ENCODE measurements around the gene LRG1.
A peak's percentile ranks its signal among the peaks of the same experiment; 100 is the strongest.
"Not testable (repeated sequence)": the region's sequence is repeated elsewhere in the genome, so short reads cannot be mapped to it uniquely, and the experiment has no call there.

The LRG1 gene

GRCh38 chr19:4575267-4576015 is 35.6 kb upstream of the LRG1 start:
- DNase-seq: no peak

GRCh38 chr19:4573682-4574081 is 33.8 kb upstream of the LRG1 start:
- no peak for DNase-seq

- DNase-seq: no peak
Measured at GRCh38 chr19:4571305-4571917, 31.6 kb upstream of the LRG1 start.

GRCh38 chr19:4570916-4571304 is 31.1 kb upstream of the LRG1 start:
- DNase-seq: no peak

DNA sequence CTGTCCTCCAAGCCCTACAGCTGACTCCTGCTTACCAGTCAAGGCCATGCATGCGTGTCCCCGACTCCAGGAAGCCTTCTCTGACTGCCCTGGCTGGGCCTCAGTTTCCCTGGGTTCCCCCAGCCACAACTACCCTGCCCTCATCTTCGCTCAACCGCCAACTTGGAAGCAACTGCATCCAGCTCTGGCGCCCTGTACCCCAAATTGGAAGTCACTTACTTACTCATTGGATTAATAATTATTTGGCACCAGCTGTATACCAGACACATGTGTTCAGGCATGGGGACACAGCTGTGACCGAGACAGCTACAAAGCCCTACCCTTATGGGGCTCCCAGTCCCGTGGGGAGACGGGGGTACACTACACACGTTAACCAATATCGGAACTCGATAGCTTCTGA is 30.6 kb upstream of the LRG1 start:
- no peak for DNase-seq

DNA sequence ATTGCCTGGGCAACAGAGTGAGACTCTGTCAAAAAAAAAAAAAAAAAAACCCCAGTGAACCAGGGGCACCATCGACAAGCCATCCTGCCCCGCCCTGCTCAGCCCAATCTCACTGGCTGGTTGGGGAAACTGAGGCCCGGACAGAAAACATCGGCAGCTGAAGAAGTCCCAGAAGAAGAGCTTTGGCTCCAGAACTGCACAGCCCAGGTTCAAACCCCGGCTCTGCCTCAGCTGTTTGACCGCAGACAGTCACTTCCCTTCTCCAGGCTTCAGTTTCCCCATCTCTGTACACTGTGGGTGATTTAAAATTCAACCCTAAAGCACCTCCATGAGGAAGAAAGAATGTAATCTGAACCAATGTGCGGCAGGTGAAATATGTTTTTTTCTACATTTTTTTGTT is 29.1 kb upstream of the LRG1 start:
- no peak for DNase-seq

DNA sequence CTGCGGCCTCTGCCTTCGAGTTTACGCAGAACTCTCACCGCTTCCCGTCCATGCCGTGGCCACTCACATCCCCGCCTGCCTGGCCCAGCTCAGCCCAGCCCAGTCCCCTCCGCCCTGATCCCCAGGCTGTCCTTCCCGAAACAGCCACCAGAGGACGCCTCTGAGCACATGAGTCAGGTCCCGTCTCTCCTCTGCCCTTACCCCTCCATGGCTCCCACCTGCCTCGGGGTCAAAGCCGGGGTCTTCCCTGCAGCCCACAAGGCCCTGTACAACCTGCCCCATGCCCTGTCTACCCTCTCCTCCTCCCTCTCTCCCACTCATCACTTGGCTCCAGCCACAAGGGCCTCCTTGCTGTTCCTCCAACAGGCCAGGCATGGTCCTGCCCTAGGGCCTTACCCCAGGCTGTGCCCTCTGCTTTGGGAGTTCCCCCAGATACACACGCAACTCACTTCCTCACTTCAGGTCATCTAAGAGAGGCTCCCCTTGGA is 27.8 kb upstream of the LRG1 start:
- peak; percentile 85 for DNase-seq

DNA sequence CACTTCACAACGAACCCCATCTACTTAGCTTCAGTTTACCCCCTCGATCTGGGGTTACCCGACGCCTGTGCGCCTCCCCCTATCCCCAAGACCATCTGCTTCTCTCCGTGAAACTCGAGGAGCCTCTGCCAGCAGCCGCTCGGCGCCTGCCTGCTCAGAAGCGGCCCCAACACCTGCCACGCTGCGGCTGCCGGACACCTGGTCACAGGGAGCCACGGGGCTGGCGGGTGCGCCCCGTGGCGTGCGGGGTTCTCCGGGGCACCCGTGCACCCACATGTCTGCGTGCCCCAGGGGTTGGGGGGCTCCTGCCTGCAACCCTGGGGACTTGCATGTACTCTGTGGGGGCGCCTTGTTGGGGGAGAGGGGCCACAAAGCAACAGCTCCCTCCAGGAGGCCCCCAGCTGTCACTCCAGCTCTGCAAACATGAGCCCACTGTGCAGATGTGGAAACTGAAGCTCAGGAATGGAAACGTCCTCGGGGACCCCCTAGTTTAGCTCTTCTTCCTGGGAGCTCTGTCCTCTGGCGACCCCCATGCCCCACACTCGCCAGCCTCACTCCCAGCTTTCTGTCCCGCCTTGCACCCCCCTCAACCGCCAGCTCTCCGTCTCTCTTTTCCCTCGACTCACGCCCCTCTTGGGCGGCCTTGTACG is 26.7 kb upstream of the LRG1 start:
- DNase-seq: no peak

GRCh38 chr19:4563562-4563961 is 23.7 kb upstream of the LRG1 start:
- DNase-seq: not testable (repeated sequence)

GRCh38 chr19:4562085-4562484 is 22.2 kb upstream of the LRG1 start:
- not testable (repeated sequence) for DNase-seq

GRCh38 chr19:4559569-4559968 is 19.7 kb upstream of the LRG1 start, which contains the start of gene SEMA6B:
Gene SEMA6B, minus strand, starts transcription at chr19:4559684. Its CDS starts 1,227 bp downstream, at chr19:4558457.
- no peak for DNase-seq

- peak; percentile 76 for DNase-seq
Measured at GRCh38 chr19:4557971-4558941, 18.4 kb upstream of the LRG1 start.

- no peak for DNase-seq
Measured at GRCh38 chr19:4557144-4557970, 17.5 kb upstream of the LRG1 start.

DNA sequence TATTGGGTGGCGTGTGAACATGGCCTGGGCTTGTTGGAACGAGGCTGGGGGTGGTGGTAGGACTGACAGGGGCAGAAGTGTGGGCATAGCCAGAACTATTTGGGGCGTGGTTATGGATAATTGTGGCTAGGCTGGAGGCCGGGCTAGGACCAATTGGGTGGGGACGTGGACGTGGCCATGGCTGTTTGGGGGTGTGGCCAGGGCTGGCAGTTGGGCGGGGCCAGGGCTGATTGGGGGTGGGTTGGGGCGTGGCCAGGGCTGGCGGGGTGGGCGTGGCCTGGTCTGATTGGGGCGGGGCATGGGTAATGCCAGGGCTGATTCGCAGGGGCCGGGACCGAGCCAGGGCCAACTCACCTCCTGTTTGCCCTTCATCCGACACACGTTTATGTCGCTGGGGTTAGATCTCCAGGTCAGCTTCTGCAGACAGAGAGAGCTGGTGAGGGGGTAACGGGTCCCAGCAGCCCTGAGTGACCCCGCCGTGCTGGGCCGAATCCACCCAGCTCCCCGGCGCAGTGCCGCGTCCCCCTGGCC is 16.8 kb upstream of the LRG1 start:
- peak; percentile 69 for DNase-seq

DNA sequence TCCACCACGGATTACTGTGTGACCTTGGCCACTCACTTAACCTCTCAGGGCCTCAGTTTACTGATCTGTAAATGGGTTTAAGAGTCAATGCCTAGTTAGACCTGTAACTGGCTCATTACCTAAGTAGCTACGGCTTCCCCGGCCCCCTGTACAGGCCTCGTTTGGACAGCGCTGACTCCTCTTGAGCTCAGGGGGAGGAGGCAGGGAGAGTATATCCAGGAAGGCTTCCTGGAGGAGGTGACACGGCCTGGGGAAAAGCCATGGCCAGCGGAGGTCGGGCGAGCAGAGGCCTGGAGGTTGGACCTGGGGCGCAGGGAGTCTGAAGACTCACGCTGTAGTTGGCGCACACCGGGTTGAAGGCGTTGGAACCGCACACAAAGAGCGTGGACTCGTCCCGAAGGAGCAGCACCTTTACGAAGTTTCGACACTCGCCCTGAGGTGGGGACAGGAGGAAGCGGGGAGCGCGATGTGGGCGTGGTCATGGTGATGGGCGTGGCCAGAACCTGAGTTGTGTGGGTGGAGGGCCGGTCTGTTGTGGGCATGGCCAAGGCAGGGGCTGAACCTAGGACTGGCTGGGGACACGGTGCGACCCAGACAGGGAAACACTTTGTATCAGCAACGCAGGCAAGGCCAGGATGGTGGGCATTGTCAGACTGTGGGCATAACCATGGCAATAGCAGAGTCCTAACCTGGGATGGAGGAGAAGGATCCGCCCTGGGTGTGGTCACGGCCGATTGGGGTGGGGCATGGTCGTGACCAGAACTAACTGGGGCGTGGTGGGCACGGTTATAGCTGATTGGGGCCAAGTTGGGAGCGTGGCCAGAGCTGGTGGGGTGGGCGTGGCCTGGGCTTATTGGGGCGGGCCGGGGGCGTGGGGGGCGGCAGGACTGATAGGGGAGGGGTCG is 16.1 kb upstream of the LRG1 start:
- DNase-seq: no peak

GRCh38 chr19:4554717-4555116 is 14.9 kb upstream of the LRG1 start:
- no peak for DNase-seq

- DNase-seq: no peak
Measured at GRCh38 chr19:4553775-4554174, 13.9 kb upstream of the LRG1 start.

DNA sequence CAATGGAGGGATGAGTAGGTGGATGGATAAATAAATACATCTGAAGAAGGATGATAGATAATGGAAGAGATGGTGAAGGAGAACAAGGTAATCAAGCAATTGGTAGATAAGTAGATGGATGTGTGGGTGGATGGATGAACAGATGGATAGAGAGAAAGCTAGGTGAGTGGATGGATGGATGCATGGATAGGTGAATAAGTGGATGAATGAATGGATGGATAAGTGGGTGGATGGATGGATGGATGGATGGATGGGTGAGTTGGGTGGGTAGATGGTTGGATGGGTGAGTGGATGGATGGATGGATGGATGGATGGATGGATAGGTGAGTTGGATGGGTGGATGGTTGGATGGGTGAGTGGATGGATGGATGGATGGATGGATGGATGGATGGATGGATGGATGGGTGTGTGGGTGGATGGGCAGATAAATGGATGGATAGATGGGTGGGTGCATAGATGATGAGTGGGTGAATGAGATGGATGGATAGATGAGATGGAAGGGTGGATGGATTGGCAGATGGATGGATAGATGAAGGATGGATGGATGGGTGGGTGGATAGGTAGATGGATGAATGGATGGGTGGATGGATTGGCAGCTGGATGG is 13.4 kb upstream of the LRG1 start:
- DNase-seq: no peak

DNA sequence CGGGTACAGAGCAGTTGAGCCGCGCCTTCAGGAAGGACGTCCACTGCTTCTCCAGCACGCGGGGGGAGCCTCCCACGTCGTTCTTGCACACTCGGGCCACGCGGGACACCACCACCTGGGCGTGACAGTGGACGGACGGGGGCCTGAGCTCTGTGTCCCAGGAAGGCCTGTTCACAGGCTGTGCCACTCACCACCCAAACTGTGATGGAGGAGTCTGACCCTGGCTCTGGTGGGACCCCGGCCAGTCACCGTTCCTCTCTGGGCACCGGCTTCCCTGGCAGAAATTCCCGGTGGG is 12.6 kb upstream of the LRG1 start:
- DNase-seq: no peak

DNA sequence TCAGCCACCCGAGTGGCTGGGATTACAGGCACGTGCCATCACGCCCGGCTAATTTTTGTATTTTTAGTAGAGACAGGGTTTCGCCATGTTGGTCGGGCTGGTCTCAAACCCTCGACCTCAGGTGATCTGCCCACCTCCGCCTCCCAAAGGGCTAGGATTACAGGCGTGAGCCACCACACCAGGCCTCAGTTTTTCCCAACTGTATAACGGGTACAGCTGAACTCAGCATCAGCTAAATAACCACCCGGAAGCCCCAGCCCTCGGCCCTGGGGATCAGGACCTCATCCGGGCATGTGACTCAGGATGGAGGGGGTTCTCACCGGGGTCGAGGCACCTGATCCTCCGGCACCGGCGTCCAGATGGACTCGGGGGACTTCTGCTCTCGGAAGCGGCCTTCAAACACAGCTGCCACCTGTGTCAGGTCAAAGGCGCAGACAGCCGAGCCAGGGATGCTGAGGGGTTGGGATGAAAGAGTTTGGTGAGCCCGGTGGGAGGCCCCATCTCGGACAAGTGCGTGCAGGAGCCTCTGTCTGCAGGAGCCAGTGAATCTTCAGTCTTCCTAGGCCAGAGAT is 10.7 kb upstream of the LRG1 start:
- DNase-seq: no peak
